ENCODE data around the gene FCMR.

FCMR gene

DNA sequence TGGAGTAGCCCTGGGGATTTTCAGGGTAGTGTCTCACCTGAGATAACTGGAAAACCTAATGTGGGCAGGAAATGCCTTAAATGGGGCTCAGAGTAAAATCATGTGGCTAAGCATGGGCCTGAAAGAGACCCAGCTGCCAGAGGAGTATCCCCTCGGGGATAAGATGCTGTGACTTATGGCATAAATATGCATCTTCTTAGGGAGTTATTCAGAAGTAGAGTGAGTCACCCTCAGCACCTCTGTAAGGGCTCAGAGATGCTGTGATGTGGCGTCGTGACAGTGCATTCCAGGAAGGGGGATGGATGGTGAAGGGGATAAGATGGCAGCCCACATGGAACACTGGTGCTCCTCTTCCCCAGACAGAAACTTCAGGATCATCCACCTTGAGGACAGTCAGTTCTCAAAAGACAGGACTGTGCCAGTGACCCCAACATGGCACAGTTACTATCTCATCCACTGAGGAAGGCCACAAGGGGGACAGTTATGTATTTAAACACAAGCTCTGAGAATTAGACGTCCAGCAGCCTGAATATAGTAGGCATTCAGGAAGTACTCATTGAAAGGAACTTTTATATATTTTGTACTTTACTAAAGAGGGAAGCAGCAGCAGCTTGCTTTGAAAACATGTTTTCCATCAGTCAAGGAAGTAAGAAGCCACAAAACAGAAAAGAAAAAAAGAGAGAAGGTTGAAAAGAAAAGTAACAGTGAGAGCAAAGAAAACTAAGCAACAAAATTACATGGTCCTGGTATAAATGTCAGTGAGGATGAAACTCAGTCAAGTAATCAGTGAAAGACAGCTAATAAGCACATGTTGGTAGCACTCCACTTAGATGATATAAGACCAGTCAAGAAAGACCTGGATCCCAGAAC lies 16.2 kb downstream of the FCMR start:
- TF ChIP-seq CTCF (IDR thresholded peaks at IDR 0.05; ENCODE audit: low read depth, low read length): no peak; the same call in 1 of the 2 replicates
- no peak for DNase-seq (ENCODE audit: extremely low read depth, low read depth)

DNA sequence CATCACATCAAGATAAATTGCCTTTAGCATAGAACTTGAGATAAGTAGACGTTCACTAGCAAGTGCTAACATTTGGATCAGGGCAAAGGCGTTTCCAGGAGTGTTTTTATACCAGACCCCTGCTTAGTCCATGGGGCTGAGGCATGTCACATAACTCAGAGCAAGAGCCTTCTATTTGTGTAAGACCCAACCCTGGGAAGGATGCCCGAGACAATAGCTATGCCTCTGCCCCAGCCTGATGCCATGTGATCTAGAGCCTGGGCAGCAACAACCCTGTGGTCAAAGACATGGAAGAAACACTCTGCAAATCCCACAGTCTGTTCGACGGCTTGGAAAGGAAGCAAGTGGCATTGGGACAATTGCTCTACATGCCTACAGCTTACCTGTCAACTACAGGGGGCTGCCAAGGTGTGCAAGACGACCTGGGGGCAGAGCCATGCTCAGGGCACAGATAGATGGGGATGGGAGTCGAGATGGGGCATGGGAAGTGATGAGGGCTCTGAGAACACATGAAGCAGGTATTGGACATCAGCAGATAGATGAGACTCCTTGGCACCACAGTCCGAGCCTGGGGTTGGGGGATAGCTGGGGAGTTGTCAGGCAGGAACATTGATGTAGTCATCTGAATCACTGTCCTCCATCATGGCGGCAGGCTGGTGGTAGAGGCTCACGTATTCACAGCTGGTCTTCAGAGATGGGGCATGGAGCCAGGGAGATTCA lies 17.2 kb downstream of the FCMR start:
- DNase-seq (ENCODE audit: extremely low read depth, low read depth): no peak
- no peak for TF ChIP-seq CTCF (IDR thresholded peaks at IDR 0.05; ENCODE audit: low read depth, low read length)

DNA sequence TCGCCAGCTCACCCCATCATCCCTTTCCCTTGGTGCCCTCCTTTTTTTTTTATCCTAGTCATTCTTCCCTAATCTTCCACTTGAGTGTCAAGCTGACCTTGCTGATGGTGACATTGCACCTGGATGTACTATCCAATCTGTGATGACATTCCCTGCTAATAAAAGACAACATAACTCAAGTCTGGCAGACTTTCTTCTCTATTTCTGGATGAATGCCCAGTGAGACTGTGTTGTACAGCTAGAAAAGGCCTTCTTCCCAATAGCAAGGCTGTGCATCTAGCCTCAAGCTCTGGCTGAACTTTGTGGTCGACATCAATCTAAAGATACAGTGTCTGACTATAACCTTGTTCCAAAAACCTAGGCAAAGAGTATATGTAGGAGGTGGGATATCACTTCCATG lies 18.1 kb downstream of the FCMR start:
- no peak for TF ChIP-seq CTCF (IDR thresholded peaks at IDR 0.05; ENCODE audit: low read depth, low read length)

DNA sequence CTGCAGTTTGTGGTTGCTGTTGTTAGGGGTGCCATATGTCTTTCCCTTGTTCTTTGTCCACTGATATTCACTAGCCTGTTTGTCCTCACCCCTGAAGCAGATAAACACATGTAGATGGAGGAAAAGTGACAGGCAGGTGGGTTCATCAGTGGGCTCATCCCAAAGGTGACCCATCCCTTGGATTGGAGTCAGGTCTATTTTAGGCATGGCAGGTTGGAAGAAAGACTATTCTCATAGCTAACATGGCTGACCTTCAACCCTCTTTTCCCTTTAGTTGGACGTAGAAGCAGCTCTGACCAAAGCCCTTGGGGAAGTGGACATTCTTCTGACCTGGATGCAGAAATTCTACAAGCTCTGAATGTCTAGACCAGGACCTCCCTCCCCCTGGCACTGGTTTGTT lies 19.0 kb downstream of the FCMR start:
- no peak for TF ChIP-seq CTCF (IDR thresholded peaks at IDR 0.05; ENCODE audit: low read depth, low read length)
- no peak for DNase-seq (ENCODE audit: extremely low read depth, low read depth)

More for the DNA sequence above, 18.1 kb downstream of the FCMR start:
- no peak for DNase-seq (ENCODE audit: extremely low read depth, low read depth)

DNA sequence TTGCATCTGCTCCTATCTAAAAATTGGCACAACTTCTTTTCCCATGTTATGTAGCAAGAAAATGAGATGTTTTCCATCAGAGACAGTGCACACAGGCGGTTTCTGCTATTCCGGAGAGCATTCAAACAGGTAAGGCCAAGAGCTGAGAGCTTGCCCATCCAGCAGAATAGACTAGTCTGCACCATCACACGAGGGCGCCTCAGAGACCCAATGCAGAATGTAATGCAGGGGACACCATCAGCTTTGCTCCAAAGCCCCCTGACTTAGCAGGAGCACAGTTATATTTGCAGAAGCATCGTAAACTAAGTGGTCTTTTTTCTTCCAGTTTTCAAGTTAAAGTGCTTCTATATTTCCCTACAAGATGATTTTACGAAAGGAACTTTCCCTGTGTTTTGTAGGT lies 19.8 kb downstream of the FCMR start:
- no peak for TF ChIP-seq CTCF (IDR thresholded peaks at IDR 0.05; ENCODE audit: low read depth, low read length)
- no peak for DNase-seq (ENCODE audit: extremely low read depth, low read depth)

- no peak for DNase-seq (ENCODE audit: extremely low read depth, low read depth)
- no peak for TF ChIP-seq CTCF (IDR thresholded peaks at IDR 0.05; ENCODE audit: low read depth, low read length)
Measured at GRCh38 chr1:206900149-206900548, 21.6 kb downstream of the FCMR start.

GRCh38 chr1:206899717-206900116 lies 22.0 kb downstream of the FCMR start:
- TF ChIP-seq CTCF (IDR thresholded peaks at IDR 0.05; ENCODE audit: low read depth, low read length): no peak
- no peak for DNase-seq (ENCODE audit: extremely low read depth, low read depth)

All from AG09319 (cell line).